GM18526 (cell line): ENCODE results near the gene SMNDC1.

ENCODE experiments used
- POLR2A ChIP-seq: IDR thresholded peaks from 3 replicates; pipeline ENCODE4 v1.6.1; 2011; ENCODE audit not compliant: insufficient read length; ENCODE audit errors: extremely low read depth

SMNDC1 gene

DNA sequence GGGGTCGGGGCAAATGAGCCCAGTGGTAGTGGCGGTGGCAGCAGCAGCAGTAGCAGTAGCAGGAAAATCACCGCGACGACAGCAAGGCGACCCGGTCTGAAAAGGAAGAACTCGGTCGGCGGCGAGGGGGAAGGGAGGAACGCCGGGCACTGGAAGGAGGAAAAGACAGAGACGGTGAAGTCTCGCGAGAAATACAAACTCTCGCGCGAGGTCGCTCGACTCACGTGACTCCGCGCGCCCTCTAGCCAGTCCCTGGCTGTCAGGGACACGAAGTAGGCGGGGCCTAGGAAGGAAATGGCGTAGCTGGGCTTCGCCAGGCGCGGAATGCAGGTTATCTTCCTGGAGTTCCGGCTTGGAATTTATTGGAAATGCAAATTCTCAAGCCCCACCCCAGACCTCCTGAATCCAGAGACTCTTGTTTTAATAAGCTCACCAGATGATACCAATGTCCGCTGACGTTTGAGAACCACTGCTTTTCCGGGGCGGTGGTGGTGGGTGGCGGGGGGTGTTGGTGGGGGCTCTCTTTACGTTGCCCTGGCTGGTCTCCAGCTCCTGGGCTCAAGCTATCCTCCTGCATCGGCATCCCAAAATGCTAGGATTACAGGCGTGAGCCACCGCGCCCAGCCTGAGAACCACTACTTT, at the start of gene SMNDC1:
Gene SMNDC1, minus strand, starts transcription at position 141 of the 642 bp plus-strand sequence. CDS start 1,333 bp downstream, outside the sequence.
- TF ChIP-seq POLR2A, result peak; percentile 94

DNA sequence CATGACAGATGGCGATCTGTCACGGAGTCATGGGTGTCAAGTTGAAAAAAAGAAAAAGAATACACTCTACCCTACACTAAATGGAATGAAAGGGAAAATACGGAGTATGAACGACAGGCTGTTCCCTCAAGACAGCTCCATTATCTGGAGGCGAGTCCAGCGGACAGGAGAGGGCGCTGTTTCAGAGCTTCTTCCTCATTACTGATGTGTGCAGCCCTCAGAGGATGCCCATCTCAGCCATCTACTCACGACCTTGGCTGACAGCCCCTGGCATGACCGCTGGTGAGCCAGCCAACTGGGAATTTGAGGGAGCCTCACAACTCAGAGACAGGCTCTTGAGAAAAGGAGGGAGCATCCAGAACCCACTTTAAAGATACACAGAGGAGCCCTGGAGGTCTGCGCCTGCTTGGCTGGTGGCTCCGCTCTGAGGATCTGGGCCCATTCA, 49.6 kb upstream of the SMNDC1 start:
- no peak for TF ChIP-seq POLR2A

DNA sequence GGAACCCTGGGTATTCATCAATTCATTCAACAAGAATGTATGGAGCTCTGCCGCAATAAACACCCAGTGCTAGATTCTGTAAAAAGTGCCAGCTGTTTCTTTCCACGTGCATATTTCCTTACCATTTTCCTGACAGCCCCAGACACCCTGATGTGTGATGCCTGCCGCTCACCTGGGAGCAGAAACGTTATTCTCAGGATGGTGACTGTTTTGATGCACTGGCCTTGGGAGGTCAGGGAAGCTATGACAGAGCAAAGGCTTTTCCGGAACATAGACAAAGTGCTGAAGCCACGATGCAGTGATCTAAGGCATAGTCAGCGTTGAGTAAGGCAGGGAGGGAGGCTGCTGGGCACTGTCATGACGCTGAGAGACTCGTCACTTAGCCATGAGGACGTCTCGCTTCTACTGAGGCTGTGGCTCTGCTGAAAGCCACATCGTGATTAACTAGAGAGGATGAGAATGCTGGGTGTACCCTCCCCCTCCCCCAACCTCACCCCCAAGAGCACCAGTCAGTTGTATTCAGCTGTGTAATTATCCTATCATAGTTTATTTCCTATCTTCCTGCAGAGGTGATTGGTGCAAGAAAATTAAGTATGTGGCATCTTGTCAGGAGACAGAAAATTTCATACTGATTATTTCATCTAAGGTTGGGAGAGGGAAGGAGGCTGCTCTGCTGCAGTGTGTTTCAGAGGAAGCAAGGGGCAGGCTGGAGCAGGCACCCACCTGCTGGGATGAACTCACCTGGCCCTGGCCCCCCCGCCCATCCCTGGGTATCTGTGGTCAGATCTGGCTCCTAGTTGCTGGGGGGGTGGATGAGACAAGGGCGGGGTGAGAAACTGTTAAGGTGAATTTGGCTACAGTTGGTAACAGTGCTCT, 48.8 kb upstream of the SMNDC1 start:
- no peak for TF ChIP-seq POLR2A

- no peak for TF ChIP-seq POLR2A
Measured at GRCh38 chr10:110352930-110353243, 48.2 kb upstream of the SMNDC1 start.

DNA sequence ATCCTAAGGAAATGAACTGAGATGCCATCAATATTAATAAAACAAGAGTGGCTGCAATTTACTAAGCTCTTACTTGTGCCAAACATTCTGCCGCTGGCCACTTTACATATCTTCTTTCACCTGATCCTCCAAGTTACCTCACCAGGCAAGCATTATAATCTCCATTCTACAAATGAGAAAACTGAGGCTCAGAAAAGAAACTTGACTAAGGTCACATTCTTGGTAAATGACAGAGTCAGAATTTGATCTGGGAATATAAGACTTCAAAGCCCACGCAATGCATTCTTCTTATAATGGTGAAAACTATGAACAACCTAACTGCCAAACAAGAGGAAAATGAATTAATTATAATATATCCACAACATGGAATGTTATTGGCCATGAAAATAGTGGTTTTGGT, 46.1 kb upstream of the SMNDC1 start:
- TF ChIP-seq POLR2A, result no peak

DNA sequence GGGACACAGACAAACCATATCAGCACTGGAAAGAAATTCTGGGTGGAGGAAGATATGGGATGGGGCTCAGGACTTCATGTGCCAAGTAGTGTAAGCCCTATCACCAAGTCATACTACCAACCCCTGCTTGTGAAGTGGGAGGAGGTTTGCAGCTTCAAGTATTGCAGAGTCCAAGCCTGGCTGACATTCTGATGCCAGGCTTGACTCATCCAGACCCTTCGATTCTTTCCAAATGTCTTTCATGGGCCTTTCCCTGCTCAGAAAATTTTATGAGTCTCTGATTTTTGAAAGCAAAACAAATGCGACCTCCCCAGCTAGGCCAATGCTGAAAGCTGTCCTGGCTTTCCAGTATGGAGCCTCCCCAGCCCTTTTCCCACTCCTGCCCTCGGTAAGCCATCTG, 45.1 kb upstream of the SMNDC1 start:
- no peak for TF ChIP-seq POLR2A

DNA sequence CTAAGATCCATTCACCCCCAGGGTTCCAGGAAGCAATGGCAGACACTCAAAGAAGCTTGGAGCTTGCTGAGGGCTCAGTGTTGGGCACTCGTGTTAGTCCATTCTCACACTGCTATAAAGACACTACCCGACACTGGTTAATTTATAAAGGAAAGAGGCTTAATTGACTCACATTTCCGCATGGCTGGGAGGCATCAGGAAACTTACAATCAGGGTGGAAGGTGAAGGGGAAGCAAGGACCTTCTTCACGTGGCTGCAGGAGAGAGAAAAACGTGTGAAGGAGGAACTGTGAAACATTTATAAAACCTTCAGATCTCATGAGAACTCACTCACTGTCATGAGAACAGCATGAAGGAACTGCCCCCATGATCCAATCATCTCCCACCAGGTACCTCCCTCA, 44.7 kb upstream of the SMNDC1 start:
- TF ChIP-seq POLR2A, result no peak

DNA sequence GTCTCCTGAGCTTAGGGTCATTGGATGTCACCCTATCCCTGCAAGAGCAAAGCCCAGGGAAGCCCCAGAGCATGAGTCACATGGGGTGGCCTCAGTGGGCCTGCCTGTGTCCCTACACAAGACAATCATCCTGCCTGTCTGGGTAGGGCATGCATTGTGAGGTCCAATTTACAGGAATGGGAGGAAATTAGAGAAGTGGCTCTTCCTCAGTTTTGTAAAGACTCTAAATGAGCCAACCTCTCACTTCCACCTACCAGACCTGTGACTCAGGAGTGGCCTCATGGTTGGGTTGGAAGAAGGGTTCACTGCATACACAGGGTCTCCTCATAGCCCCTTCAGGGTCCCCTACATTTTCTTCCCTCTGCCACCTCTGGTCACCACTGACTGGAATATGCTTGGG, 43.6 kb upstream of the SMNDC1 start:
- no peak for TF ChIP-seq POLR2A

DNA sequence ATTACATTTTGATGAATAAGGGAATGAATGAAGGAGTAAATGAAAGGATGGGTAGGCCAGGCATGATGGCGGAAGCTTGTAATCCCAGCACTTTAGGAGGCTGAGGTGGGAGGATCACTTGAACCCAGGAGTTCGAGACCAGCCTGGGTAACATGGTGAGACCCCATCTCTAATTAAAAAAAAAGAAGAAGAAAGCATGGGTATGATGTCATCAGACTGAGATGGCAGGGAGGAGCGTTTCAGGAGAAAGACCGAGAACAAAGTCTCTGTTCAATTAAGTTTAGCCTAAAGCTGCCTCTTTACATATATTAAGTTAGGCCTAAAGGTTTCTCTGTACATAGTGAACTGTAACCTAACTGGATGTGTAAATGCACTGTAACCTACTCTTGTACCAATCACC, 42.2 kb upstream of the SMNDC1 start:
- no peak for TF ChIP-seq POLR2A

- no peak for TF ChIP-seq POLR2A
Measured at GRCh38 chr10:110345286-110345685, 40.6 kb upstream of the SMNDC1 start.

DNA sequence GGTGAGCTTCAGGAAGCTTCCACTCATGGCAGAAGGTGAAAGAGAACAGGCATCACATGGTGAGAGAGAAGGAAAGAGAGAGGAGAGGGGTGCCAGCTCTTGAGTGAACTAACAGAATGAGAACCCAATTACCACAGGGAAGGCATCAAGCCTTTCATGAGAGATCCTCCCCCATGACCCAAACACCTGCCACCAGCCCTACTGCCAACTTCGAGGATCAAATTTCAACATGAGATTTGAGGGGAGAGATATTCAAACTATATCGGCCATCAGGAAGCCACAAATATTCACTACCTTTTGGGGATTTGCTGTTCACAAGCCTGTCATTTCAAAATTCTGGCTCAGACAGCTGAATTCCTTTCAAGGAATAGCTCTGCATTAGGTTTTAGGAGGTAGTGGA, 39.9 kb upstream of the SMNDC1 start:
- no peak for TF ChIP-seq POLR2A

DNA sequence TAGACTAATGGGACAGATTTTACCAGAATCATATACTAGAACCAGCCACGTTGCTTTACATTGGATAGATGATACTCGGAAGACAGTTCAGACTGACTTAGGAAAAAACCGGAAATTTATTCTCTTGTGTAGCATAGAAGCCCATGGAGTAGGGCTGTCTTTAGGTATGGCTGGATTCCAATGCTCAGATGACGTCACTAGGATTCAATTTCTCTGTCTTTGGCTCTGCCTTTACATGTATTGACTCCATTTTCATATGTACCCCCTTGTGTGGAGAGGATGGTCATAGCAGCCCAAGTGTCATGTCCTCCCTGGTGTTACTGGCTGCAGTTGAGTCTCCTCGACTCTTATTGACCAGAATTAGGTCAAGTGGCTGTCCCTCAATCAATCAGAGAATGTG, 39.2 kb upstream of the SMNDC1 start:
- no peak for TF ChIP-seq POLR2A

- TF ChIP-seq POLR2A, result no peak
Measured at GRCh38 chr10:110340816-110341215, 36.1 kb upstream of the SMNDC1 start.

- TF ChIP-seq POLR2A, result no peak
Measured at GRCh38 chr10:110340122-110340521, 35.4 kb upstream of the SMNDC1 start.

DNA sequence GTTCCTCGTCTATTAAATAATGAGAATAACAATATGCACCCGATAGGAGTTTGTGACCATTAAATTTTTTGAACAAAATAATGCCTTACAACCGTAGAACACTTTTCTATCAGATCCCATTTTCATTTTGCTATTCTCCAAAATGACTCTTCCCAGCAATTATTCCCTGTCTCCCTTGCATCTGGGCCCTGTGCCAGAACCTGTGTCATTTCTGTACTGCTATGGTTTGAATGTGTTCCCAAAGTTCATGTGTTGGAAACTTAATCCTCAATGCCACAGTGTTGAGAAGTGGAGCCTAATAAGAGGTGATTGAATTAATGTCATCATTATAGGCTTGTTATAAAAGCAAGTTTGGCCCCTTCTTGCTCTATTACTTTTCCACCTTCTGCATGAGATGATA, 33.2 kb upstream of the SMNDC1 start:
- no peak for TF ChIP-seq POLR2A

- no peak for TF ChIP-seq POLR2A
Measured at GRCh38 chr10:110337401-110337800, 32.7 kb upstream of the SMNDC1 start.
